ENCODE data around the gene SDK1. TPM values are rescaled to one million over a fixed set of nuclear protein-coding genes. Genes with fewer than 3 reads are reported as not detected.

Gene SDK1
- total RNA-seq, 2 experiments from 2014 or later, result 0.19 to 0.36 TPM

- no peaks in the 10 kb centered on the region for H3K36me3 ChIP-seq (ENCODE audit: insufficient read depth, low read length)
- TF ChIP-seq EZH2phosphoT487 (IDR thresholded peaks at IDR 0.05; ENCODE audit: borderline replicate concordance, low read depth, low read length), result no peak
- TF ChIP-seq, protein P1, sequence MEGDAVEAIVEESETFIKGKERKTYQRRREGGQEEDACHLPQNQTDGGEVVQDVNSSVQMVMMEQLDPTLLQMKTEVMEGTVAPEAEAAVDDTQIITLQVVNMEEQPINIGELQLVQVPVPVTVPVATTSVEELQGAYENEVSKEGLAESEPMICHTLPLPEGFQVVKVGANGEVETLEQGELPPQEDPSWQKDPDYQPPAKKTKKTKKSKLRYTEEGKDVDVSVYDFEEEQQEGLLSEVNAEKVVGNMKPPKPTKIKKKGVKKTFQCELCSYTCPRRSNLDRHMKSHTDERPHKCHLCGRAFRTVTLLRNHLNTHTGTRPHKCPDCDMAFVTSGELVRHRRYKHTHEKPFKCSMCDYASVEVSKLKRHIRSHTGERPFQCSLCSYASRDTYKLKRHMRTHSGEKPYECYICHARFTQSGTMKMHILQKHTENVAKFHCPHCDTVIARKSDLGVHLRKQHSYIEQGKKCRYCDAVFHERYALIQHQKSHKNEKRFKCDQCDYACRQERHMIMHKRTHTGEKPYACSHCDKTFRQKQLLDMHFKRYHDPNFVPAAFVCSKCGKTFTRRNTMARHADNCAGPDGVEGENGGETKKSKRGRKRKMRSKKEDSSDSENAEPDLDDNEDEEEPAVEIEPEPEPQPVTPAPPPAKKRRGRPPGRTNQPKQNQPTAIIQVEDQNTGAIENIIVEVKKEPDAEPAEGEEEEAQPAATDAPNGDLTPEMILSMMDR (conservative IDR thresholded peaks at IDR 0.05; ENCODE audit: low read length), result no peak
- no peak overlapping the region for H2AFZ ChIP-seq (ENCODE audit: low read length)
- no peak overlapping the region for H3K4me3 ChIP-seq (ENCODE audit: low read depth, low read length, poor library complexity, severe bottlenecking)
- no TSS peak for BruUV-seq (replicated peaks)
- H3K4me2 ChIP-seq (ENCODE audit: low read length), result no peak overlapping the region
- H3K9me2 ChIP-seq (ENCODE audit: insufficient read depth, low read length), result no peaks in the 10 kb centered on the region
- CTCF ChIA-PET (ENCODE audit: unreplicated experiment), result no interaction called here
- H3K27ac ChIP-seq (ENCODE audit: low read depth, low read length, poor library complexity, severe bottlenecking), result no peak overlapping the region
- H3K79me2 ChIP-seq (ENCODE audit: insufficient read depth, low read depth, low read length), result no peaks in the 10 kb centered on the region
- POLR2A ChIA-PET, result no interaction called here
- DNase-seq (ENCODE audit: low spot score), result no peak
- H3K9me3 ChIP-seq (ENCODE audit: low read length), result no peaks in the 10 kb centered on the region
- intact Hi-C loops (cut with micrococcal nuclease; ENCODE audit: unreplicated experiment), result no loop called here
- H4K20me1 ChIP-seq (ENCODE audit: insufficient read depth, low read length), result no peaks in the 10 kb centered on the region
- H3K4me1 ChIP-seq (ENCODE audit: insufficient read depth, low read length, poor library complexity, severe bottlenecking), result no peaks in the 10 kb centered on the region
Measured at GRCh38 chr7:4218481-4218880, 917.4 kb downstream of the SDK1 start.

GRCh38 chr7:4220011-4220410 is 919.0 kb downstream of the SDK1 start:
- Histone ChIP-seq H3K9me2 (ENCODE audit: insufficient read depth, low read length) (no peaks in the 10 kb centered on the region), H3K79me2 (ENCODE audit: insufficient read depth, low read depth, low read length) (no peaks in the 10 kb centered on the region), H4K20me1 (ENCODE audit: insufficient read depth, low read length) (no peaks in the 10 kb centered on the region), H3K27ac (ENCODE audit: low read depth, low read length, poor library complexity, severe bottlenecking) (no peak overlapping the region), H3K9me3 (ENCODE audit: low read length) (no peaks in the 10 kb centered on the region), H3K36me3 (ENCODE audit: insufficient read depth, low read length) (no peaks in the 10 kb centered on the region), H2AFZ (ENCODE audit: low read length) (no peak overlapping the region), H3K4me2 (ENCODE audit: low read length) (no peak overlapping the region), H3K4me3 (ENCODE audit: low read depth, low read length, poor library complexity, severe bottlenecking) (no peak overlapping the region), H3K4me1 (ENCODE audit: insufficient read depth, low read length, poor library complexity, severe bottlenecking) (no peaks in the 10 kb centered on the region)
- intact Hi-C loops (cut with micrococcal nuclease; ENCODE audit: unreplicated experiment), result no loop called here
- BruUV-seq (replicated peaks), result no TSS peak
- no peak for TF ChIP-seq EZH2phosphoT487 (IDR thresholded peaks at IDR 0.05; ENCODE audit: borderline replicate concordance, low read depth, low read length)
- TF ChIP-seq, protein P1 (conservative IDR thresholded peaks at IDR 0.05; ENCODE audit: low read length), result no peak
- no peak for DNase-seq (ENCODE audit: low spot score)
- CTCF ChIA-PET (ENCODE audit: unreplicated experiment), result no interaction called here
- POLR2A ChIA-PET, result interaction anchor here (0.5 kb wide), 1 partner anchor 1600 kb away, joined by 7 read pairs; no protein-coding TSS in a partner anchor

DNA sequence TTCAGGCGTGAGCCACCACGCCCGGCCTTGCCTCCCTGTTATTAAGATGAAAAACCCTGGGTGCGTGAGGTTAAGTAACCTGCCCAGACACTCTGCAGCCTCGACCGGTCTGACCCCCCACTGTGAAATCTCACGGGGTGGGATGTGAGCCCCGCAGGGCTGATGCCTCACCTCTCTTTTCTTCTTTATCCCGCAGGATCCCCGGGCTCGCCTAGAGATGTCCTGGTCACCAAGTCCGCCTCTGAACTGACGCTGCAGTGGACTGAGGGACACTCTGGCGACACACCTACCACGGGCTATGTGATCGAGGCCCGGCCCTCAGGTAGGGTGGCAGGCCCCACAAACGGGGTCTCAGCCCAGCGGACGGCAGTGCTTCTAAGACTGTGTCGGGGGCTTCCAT is 920.0 kb downstream of the SDK1 start:
- intact Hi-C loops (cut with micrococcal nuclease; ENCODE audit: unreplicated experiment), result no loop called here
- TF ChIP-seq, protein P1 (conservative IDR thresholded peaks at IDR 0.05; ENCODE audit: low read length), result no peak
- TF ChIP-seq EZH2phosphoT487 (IDR thresholded peaks at IDR 0.05; ENCODE audit: borderline replicate concordance, low read depth, low read length), result no peak
- DNase-seq (ENCODE audit: low spot score), result no peak
- no TSS peak for BruUV-seq (replicated peaks)
- Histone ChIP-seq H3K4me3 (ENCODE audit: low read depth, low read length, poor library complexity, severe bottlenecking) (no peak overlapping the region), H3K9me3 (ENCODE audit: low read length) (no peaks in the 10 kb centered on the region), H3K4me1 (ENCODE audit: insufficient read depth, low read length, poor library complexity, severe bottlenecking) (no peaks in the 10 kb centered on the region), H2AFZ (ENCODE audit: low read length) (no peak overlapping the region), H3K9me2 (ENCODE audit: insufficient read depth, low read length) (no peaks in the 10 kb centered on the region), H3K36me3 (ENCODE audit: insufficient read depth, low read length) (no peaks in the 10 kb centered on the region), H3K79me2 (ENCODE audit: insufficient read depth, low read depth, low read length) (no peaks in the 10 kb centered on the region), H3K4me2 (ENCODE audit: low read length) (no peak overlapping the region), H3K27ac (ENCODE audit: low read depth, low read length, poor library complexity, severe bottlenecking) (no peak overlapping the region), H4K20me1 (ENCODE audit: insufficient read depth, low read length) (no peaks in the 10 kb centered on the region)
- ChIA-PET CTCF (ENCODE audit: unreplicated experiment) (no interaction called here), POLR2A (no interaction called here)

Measured in OCI-LY7 (cell line).